ENCODE measurements around the gene ATP10D.
"Not testable (repeated sequence)": the region's sequence is repeated elsewhere in the genome, so short reads cannot be mapped to it uniquely, and the experiment has no call there.

ATP10D gene

GRCh38 chr4:47538111-47538824, 53.2 kb downstream of the ATP10D start:
- DNase-seq, result no peak

DNA sequence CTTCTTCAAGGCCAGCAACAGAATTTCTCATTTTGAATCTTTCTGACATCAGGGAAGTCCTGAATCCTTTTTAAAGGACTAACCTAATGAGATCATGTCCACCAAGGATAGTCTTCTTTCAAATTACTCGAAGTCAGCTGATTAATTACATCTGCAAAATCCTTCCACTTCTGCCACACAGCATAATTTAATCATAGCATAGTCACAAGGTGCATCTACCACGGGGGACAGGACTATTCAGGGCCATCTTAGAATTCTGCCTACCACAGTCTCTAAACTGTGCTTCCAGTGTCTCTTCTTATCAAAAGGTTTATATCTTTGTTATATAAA, 53.7 kb downstream of the ATP10D start:
- no peak for DNase-seq

DNA sequence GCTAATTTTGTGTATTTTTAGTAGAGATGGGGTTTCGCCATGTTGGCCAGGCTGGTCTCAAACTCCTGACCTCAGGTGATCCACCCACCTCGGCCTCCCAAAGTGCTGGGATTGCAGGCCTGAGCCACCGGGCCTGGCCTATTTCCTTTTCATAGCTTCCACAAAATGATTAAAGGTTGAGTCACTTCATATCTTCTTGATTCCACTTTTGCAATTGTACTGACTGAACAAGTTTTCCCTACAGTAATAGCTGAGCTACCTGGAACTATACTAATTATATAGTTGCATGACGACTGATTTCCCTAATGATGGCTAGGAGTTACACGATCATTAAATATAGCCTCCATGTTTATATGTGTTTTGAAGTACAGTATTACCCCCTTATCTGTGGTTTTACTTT, 57.6 kb downstream of the ATP10D start:
- DNase-seq, result not testable (repeated sequence)

GRCh38 chr4:47543331-47543730, 58.3 kb downstream of the ATP10D start:
- DNase-seq, result no peak

DNA sequence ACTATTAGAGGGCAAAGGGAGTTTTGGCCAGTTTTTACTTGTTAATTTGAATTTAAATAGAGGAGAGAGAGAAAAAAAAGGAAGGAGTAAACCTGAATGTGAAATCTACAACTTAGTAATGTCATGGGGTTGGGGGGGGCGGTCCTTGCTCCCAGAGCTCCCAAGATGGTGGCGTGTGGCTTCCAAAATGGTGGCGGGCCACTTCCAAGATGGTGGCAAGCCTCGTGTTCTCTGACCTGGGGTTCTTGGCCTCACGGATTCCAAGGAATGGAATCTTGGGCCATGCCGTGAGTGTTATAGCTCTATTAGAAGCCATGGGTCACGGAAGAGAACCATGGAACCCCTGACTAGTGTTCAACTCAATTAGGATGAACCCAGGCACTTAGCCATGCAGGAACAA, 65.3 kb downstream of the ATP10D start:
- DNase-seq, result not testable (repeated sequence)

- DNase-seq, result no peak
Observed at GRCh38 chr4:47550899-47551548, 65.9 kb downstream of the ATP10D start.

DNA sequence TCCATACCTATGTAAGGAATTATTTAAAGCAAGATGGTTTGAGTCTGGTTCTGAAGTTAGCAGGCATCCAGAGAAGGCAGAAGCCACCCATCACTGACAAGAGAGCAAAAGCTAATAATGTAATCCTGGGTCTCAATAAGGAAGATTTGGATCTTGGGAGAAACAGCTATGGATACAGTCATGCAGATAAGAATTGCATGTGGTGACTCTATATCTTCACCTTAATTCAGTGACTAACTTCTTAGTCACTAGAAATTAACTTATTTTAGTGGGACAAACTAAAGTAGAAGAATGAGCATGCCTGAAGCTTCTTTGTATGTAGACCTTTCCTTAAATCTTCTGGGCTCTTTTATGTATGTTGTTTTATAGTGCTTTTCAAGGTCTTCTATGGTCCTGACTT, 66.6 kb downstream of the ATP10D start:
- no peak for DNase-seq

DNA sequence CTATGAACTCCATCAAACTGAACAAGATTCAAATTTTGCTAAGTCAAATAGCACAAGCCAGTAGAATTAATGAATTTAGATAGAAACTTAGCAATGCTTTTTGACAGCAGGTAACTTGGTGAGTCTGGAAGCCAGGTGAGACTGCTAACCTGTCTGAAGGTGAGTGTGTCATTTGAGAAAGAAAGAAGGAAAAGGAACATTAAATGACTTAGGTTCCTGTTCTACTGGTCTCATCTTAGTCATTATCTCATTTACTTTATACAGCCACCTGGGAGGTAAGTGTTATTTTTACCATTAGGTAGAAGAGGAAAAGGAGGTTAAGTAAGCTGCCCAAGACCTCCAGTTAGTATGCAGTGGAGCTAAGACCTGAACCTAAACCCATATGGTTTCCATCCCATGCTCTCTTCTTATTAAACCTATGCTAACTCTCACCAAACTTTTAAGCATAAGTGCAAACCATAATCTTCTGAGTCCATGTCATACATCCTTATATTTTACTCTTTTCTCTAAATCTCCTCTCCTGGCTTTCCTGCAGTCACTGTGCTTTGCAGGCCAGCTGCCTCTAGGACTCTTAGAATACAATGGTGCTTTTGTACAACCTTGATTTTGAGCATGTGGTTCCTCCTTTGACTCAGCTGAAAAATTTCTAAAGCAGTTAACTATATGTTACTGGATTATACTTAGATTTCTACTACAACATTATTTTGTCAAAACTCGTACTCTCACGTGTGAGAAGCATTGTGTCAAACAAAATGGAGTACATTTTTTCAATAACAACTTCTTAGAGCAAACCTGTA, 68.5 kb downstream of the ATP10D start:
- no peak for DNase-seq

GRCh38 chr4:47555920-47556319, 70.8 kb downstream of the ATP10D start:
- not testable (repeated sequence) for DNase-seq

- no peak for DNase-seq
Observed at GRCh38 chr4:47557255-47557654, 72.2 kb downstream of the ATP10D start.

DNA sequence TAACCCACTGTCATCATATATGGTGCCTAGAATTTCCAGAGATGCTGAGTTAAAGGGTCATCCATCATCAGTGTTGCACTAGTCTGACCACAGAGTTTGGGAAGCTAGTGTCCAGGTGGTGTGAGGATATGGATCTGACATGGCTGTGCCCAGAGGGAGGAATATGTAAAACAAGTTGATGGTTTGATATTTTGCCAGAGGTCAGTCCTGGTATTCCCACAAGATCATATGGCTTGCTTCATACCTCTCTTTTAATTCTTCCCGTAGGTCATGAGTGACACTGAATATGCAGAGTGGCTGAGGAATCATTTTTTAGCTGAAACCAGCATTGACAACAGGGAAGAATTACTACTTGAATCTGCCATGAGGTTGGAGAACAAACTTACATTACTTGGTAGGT, 75.6 kb downstream of the ATP10D start:
- DNase-seq, result no peak

GRCh38 chr4:47561331-47561730, 76.3 kb downstream of the ATP10D start:
- no peak for DNase-seq

GRCh38 chr4:47562297-47562696, 77.2 kb downstream of the ATP10D start:
- DNase-seq, result no peak

DNA sequence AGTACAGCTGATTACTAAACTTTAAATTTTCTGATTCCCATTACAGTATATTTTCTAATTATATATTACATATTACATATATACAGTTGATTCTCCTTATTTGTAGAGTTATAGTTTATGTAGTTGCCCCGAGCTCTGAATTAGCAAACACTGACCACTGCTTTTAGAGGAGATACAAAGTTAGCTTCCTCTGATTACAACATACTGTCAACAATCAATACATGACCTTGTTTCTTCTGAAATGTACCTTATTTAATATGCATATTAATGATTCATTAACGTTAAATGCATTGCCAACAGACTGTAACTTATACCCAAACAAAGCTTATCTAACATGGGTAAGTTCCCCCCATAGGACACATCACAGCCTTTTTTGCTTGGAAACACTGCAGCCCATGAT, 81.5 kb downstream of the ATP10D start:
- no peak for DNase-seq

DNA sequence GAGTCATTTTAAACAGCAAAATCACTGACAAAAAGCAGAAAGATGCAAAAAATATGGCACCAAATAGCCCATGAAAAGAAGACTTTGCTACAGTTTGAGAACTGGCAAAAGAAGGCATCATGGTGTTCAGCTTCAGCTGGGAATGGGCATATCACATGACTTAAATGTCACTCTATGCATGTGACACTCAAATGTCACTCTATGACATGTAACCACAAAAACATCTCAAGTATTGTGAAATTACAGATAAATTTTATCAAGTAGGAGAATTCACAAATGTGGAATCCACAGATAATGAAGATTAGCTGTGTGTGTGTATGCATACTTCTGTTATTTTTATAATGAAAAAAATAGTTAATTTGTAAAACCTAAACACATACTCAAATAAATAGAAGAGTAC, 81.9 kb downstream of the ATP10D start:
- no peak for DNase-seq

DNA sequence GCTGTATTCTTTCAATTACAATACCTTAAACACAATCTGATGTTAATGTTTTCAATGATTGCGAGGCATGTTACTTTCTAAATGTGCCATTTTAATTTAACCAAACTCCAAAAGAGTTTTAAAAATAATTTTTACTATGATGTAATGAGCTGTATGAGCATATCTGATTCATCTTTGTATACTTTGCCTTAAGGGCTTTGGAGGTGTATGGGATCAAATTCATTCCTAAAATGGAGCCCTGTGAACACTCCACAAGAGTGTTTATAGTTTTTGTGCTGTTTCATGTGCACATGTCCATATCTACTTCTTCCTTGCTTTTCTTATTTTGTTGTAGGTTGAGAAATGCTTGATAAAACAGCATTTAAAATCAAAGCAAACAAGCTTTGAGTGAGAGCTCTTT, 82.4 kb downstream of the ATP10D start:
- no peak for DNase-seq

GRCh38 chr4:47570816-47571215, 85.7 kb downstream of the ATP10D start:
- no peak for DNase-seq

DNA sequence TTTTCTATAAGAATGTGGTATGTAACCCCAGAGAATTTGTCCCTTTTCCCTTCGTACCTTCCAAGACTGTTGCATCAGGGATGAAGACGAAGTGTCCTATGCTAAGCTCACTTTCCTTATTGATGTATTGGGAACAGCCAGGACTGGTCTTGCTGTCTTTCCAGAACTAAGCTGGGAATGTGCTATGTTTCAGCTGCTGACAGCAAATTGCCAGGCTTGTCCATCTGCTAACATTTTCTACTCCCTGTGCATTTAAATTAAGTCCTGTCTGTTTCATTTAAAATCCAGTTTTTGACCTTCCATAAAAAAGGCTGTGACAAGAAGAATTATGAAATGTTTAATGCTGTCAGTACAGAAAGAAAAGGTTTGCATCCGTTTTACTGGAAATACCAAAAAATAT, 87.9 kb downstream of the ATP10D start:
- no peak for DNase-seq

GRCh38 chr4:47577779-47578553, 92.9 kb downstream of the ATP10D start:
- DNase-seq, result no peak

DNA sequence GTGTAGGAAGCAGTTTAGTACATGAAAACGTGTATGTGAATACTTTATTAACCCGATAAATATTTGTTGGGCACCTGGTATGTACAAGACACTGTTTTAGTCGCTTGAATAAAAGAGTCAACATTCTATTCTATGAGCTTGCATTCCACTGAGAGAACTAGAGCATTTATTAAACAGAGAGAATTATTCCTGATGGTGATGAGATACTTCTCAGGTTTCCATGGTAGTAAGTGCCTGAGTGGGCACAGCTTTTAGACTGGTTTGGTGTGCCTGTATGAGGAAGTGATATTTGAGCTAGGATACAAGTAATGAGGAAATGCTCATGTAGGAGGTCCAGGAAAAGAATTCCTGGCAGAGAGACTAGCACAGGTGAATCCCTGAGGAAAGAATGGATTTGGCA, 94.2 kb downstream of the ATP10D start:
- DNase-seq, result no peak

GRCh38 chr4:47590325-47590724, 105.2 kb downstream of the ATP10D start:
- no peak for DNase-seq

- no peak for DNase-seq
Observed at GRCh38 chr4:47597696-47598095, 112.6 kb downstream of the ATP10D start.

DNA sequence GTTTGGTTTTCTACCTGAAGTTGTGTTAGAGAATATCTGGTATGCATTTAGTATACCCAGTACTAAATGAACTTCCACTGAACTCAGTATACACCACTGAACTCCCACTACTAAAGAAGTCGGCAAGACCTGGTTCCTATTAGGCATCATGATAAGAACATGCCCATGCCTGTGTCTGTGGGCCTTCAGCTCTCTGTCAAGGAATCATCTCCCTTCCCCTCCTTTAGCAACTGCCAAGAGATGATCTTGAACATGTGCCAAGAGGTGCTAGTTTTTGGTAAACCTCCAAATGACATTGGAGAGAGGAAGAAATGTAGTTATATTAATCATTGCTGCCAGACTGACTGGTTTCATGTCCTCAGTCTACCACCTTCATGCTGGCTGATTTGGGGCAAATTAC, 113.2 kb downstream of the ATP10D start:
- no peak for DNase-seq
